Activated effector memory CD4-positive, alpha-beta T cell treated with Interleukin-2 at 50 U/mL for 16 hours (primary cell): ENCODE measurements around the gene TAAR2.
"Not testable (repeated sequence)": the region's sequence is repeated elsewhere in the genome, so short reads cannot be mapped to it uniquely, and the experiment has no call there.

ENCODE experiments used
- DNase-seq: peaks from one replicate; pipeline ENCODE4 v3.0.0-alpha.2; 2020

Gene TAAR2

DNA sequence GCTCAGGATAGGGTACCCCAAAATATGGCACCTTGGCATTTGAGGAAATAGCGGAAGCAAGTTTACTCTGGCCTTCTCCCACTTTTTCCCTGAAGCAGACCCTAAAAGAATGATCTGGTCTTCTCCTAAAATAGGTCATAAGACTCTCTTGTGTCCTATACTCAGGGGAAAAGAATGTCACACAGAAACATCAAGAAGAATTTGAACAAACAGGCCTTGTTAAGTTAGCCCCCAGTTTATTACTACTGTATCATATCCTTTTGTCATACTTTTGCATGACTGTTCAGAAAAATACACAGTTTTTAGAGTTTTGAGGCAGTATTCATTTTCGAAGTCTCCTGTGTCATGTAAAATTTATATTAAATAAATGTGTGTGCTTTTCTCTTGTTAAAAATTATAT lies 12.5 kb downstream of the TAAR2 start:
- DNase-seq, result no peak

DNA sequence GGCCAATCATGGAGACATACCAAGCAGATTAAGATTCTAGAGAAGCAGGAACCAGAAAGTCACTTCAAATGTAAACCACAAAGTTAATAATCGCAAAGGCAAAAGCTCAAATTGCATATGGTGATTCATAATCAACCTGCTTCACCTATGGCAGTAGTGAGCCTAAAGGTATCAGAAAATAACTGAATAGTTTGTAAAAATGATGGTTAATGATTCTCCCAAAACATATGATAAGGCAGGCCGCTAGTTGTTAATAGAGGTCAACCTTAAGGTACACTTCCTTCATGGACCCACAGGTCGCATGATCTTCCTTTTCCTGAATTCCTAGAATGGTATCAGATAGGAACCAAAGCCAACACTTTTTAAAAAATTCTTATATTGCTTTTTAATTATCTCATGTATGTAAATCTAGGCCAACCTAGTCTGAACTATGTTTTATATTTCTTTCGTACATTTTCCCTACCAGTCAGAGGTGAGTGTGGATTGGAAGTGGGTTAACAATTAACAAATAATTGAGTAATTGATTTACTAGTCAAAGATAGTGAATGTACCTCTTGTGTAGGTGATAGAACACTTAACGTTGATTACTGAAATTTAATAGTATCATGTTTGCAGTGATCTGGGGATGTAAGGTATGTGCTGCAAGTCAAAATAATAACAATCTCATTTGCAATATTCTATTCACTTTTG lies 16.4 kb downstream of the TAAR2 start:
- no peak for DNase-seq

DNA sequence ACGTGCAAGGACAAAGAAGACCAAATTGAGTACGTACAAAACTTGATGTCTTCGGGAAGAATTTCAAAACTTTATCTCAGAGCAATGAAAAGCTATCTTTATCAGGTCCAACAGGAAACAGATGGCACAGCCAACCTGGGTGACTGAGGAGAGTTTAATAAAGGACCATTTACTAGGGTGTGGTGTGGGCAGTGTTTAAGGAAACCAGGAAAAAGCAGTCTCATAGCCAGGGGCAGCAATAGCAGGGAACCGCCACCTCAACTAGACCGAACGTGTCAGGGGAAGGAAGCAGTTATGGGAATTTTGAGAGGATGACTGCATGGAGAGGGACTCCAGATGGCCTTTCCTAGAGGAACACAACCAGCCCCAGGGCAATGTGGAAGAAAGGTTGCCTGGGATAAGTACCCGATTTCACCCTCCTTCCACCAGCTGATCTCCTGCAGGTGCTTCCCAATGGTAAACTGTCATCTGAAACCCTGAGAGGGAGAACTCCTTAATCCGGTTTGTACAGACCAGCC lies 19.4 kb downstream of the TAAR2 start:
- no peak for DNase-seq

DNA sequence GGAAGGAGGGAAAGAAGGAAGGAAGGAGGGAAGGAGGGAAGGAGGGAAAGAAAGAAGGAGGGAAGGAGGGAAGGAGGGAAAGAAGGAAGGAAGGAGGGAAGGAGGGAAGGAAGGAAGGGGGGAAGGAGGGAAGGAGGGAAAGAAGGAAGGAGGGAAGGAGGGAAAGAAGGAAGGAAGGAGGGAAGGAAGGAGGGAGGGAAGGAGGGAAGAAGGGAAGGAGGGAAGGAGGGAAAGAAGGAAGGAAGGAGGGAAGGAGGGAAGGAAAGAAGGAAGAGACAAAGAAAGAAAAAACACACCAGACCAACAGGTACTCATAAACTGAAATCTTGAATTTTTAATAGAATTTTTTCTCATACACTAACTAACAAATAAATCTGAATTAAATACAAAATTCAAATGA lies 23.2 kb downstream of the TAAR2 start:
- not testable (repeated sequence) for DNase-seq

DNA sequence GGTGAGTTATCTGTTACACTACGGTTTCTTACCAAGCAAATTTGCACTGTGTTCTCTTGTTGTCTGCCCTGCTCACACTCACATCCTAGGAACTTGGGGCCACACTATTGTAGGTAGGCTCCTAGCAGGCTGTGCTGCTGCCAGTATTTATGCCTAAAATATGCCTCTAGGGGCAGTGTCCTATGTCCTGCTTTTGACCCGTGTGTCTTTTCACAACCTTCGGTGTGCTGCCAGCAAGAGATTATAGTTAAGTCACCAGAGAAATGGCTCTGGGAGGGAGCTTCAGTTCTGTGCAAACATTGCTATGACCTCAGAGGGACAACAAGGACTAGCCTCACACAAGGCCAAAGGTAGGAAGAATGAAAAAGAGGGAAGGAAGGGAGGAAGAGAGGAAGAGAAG lies 25.6 kb downstream of the TAAR2 start:
- no peak for DNase-seq

DNA sequence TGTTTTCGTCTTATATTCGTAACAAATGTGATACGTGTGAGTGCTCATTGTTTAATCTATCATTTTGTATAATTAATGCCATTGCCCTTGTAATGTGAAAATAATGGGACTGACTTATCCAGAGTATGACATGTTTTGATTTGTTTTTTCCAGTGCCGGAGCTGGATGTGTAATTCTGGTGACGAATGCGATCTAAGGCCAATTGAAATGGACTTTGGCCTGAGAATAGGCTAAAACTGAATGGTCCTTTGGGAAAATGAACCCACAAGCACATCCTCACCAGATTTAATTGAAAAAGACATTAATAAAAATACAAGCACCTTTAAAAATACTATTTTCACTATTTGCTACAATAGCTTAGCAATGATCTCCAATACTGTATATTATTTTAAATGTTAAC lies 27.9 kb downstream of the TAAR2 start:
- DNase-seq, result no peak

DNA sequence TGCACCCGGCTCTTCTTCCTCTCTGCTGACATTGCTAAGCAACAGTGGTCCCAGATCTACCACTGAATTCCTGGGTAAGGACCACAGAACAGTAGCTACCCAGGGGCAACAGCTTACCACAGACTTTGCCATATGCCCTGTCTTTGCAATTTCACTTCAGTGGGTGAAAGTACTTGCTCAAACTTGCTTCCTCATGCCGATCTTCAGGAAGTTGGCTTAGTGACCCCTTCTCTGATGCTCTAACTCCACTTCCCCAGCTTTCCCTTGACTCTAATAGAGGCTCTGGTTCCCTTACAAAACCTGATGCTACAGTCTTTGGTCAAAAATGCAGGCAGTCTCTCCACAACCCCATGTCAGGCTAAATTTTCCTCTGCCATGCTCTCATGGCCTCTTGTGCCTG lies 31.2 kb downstream of the TAAR2 start:
- no peak for DNase-seq

DNA sequence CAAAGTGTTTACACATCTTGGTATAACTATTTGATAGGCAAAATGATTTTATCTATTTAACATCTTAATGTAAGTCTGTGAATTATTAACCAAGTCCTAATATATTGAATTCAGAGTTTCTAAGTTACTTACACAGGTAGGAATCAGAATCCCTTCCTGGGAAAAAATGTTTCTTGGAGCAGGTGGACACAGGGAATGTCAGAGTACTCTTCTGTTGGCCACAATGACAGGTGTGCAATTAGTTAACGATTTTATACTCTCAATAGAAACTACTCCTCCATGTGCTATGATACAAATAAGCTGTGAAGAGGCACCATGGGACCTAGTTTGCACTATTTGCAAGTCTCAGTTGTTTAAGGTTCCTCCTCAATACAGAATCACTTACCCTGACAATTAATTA lies 33.7 kb downstream of the TAAR2 start:
- DNase-seq, result no peak

DNA sequence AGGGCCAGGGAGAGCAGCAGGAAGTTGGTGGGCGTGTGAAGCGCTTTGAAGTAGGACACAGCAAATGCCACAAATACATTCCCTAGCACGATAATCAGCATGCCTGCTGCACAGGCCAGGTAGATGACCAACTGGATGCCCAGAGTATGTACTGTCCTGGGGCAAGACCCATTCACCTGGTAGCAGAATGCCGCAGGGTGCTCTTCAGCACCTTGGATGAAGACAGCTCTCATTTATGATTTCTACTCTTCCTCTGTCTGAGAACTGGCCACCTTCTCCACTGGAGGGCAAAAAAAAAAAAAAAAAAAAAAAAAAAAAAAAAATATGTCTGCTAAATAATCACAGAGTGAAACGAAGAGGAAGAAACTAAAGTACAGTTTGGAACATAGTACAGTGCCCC lies 34.6 kb downstream of the TAAR2 start, which contains the start of gene TAAR5:
TAAR5 (minus strand) TSS at position 288 of the 400 bp plus-strand sequence; CDS start at position 233, 55 bp downstream.
- DNase-seq, result no peak

DNA sequence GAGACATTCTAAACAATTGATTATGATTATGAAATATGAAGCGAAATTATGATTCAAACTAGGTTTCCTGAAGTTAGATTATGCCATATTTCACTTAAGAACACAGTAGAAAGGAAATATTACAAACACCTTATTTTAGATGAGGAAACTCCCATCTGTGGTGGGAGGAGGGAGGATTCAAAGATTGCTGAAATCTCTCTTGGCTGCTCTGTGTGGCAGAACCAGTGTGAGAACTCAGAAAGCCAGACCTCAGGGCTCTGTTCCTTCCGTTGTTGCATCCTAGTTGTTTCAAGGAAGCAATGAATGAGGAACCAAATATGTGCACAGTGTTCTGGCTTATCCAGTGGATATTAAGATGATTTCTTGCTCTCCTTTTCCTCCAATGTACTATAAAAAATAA lies 36.7 kb downstream of the TAAR2 start:
- DNase-seq, result no peak

DNA sequence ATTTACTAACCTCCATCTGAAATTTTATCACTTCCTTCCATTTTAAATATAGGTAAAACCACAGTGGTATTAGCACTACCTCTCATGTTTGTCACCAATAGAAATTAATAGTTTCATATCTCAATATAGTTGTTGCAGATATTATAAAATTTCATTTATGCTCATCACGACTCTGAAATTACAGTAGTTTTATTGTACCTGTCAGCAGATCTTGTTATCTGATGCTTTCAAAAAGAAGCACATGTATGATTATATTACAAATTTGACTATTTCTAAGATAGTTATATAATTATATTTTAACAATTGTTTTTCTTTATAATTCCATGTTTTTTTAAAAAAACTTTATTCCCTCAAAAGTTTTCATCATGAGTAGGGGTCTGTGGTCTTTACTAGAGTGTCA lies 39.4 kb downstream of the TAAR2 start:
- no peak for DNase-seq

DNA sequence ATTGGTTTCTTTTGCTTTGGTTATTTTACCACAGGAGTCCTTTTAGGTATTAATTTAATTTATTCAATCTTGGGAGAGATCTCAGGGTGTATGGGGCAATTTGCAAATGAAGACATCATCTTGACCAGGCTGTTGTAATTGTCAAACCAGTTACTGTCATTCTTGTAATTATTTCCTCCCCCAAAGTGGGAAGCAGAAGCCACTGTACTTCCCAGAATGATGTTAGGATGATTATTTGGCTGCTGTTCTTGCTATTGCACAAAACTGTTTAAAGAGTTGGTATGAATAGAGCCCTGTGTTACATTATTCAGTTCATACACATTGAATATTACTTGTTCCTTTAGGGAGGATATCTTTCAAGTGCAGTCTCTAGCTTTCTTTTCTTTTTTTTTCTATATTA lies 52.3 kb downstream of the TAAR2 start:
- DNase-seq, result no peak

DNA sequence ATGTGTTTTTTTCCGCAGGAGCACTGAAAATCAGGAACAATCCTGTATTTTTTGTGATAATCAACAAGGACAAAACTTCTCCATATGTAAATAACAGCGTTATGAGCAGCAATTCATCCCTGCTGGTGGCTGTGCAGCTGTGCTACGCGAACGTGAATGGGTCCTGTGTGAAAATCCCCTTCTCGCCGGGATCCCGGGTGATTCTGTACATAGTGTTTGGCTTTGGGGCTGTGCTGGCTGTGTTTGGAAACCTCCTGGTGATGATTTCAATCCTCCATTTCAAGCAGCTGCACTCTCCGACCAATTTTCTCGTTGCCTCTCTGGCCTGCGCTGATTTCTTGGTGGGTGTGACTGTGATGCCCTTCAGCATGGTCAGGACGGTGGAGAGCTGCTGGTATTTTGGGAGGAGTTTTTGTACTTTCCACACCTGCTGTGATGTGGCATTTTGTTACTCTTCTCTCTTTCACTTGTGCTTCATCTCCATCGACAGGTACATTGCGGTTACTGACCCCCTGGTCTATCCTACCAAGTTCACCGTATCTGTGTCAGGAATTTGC lies 53.8 kb downstream of the TAAR2 start, which contains the start of gene TAAR6:
TAAR6 (plus strand) TSS at position 102 of the 557 bp plus-strand sequence; CDS start at position 102, 0 bp downstream.
- DNase-seq, result no peak

DNA sequence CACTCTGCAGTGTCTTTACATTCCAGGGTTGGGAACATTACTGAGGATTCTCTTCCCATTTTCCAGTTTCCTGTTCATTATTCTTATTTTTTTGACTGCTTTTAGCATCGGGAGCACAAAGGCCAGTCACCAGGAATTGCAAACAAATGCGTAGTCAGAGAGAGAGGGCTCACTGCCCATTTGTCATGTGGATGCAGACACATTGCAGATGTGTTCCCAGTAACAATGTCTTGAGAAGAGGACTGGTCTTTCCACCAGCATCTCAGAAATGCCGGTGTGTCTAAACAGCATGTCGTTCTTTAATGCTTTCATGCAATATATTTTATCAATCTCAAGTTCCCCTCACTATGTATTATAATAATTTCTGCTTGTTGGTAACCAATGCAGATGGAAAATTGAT lies 54.9 kb downstream of the TAAR2 start:
- no peak for DNase-seq

DNA sequence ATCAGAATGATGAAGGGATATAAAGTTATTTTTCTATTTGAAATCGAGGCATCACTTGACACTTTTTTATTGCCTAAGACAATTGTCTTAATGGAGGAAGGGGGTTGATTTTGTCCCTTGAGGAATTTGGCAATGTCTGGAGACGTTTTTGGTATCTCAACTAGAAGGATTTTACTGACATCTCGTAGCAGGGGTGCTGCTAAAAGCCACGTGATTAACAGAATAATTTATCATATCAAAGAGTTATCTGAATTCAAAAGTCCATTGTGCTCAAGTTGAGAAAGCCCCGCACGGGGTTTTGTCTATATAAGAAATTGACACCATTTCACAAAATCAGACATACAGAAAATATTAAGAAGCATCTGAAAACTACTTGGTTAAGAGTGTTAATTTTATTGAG lies 55.5 kb downstream of the TAAR2 start:
- DNase-seq, result no peak

DNA sequence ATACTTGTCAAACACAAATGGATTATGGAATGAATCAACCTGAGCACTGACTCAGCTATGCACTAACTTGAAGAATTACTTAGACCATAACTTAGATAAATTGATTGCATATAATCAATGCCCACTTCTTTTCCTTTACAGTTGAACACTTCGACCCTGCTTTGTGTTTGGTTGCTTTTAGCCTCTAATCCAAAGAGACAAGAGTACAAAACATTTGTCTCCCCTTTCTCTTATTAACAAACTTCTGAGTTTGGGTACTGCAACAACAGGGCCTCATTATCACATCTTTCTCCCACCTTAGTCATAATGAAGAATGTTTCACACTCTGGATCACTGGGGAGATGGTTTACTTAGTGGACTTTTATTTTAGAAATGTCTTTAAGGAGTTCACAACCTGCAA lies 56.5 kb downstream of the TAAR2 start:
- no peak for DNase-seq
